Peyer's patch (tissue), 4 donors: Measurements from ENCODE around the gene UBE2M. TPM values are rescaled to one million over a fixed set of nuclear protein-coding genes. Genes with fewer than 3 reads are reported as not detected.
A peak's percentile ranks its signal among the peaks of the same experiment; 100 is the strongest.

ENCODE experiments used
- DNase-seq, 3 donors: peaks; one replicate each; pipeline ENCODE4 v3.0.0-alpha.2; 2017 to 2019
- H3K27ac ChIP-seq, 4 donors: fragments of 200-600 bp; sonication (generic); one replicate each; pipeline ENCODE4 v1.5.1; 2016 to 2019
- H3K27me3 ChIP-seq, 2 donors: fragments of 200-600 bp; sonication (generic); one replicate each; pipeline ENCODE4 v1.5.1; 2019
- H3K36me3 ChIP-seq, 3 donors: fragments of 200-600 bp; sonication (generic); one replicate each; pipeline ENCODE4 v1.5.1; 2016 to 2019
- H3K4me1 ChIP-seq, 4 donors: fragments of 200-600 bp; sonication (generic); one replicate each; pipeline ENCODE4 v1.5.1; 2016 to 2019
- H3K4me3 ChIP-seq, 4 donors: fragments of 200-600 bp; sonication (generic); 1 replicate in 3 of 4; 2 replicates in 1 of 4; pipeline ENCODE4 v1.5.1; 2016 to 2019; ENCODE audit warnings: mild to moderate bottlenecking in 1 of 4
- H3K9me3 ChIP-seq, 4 donors: fragments of 200-600 bp; sonication (generic); one replicate each; pipeline ENCODE4 v1.5.1; 2016 to 2019; ENCODE audit warnings: mild to moderate bottlenecking in 1 of 4
- POLR2A ChIP-seq, 2 donors: fragments of 450-650 bp; IDR thresholded peaks; one replicate each; pipeline ENCODE4 v1.5.1; 2017; ENCODE audit warnings: antibody characterized with exemption in 2 of 2, mild to moderate bottlenecking in 2 of 2, moderate library complexity in 2 of 2
- total RNA-seq, 4 donors: library from RNA; depleted of rRNA; stranded (reverse); fragments of >200 nt; gene quantifications; one replicate each; pipeline ENCODE4 v1.1.0, GENCODE V29; 2016
- TF ChIP-seq, protein P1 (sequence below), 6 experiments: fragments of 450-650 bp in 4 of 6; fragments of 200-600 bp in 2 of 6; sonication (generic) in 1 of 6; IDR thresholded peaks; one replicate each; pipeline ENCODE4 v1.5.1; 2017 to 2019; ENCODE audit warnings: antibody characterized with exemption in 6 of 6, mild to moderate bottlenecking in 3 of 6, moderate library complexity in 1 of 6

Gene UBE2M
- total RNA-seq, 4 donors from 2014 or later: 10.2 to 37.1 (median 18.5) TPM

DNA sequence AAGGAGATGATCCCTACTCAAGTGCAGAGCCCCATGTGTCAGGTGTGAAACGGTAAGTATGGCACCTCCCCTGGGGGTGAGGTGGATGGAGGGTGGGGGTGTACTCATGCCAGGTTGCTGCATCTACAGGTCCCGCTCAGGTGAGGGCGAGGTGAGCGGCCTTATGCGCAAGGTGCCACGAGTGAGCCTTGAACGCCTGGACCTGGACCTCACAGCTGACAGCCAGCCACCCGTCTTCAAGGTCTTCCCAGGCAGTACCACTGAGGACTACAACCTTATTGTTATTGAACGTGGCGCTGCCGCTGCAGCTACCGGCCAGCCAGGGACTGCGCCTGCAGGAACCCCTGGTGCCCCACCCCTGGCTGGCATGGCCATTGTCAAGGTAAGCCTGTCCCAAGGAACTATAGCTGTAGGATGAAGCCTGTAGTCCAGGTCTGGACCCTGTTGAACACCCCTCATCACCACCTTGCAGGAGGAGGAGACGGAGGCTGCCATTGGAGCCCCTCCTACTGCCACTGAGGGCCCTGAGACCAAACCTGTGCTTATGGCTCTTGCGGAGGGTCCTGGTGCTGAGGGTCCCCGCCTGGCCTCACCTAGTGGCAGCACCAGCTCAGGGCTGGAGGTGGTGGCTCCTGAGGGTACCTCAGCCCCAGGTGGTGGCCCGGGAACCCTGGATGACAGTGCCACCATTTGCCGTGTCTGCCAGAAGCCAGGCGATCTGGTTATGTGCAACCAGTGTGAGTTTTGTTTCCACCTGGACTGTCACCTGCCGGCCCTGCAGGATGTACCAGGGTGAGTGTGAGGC lies 9.3 kb downstream of the UBE2M start:
- no peak for DNase-seq
- Histone ChIP-seq H3K27me3 (no peaks in the 10 kb centered on the region), H3K4me1 (peaks cover 0 to 28% (median 25%) of the 10 kb centered on the region in 4 donors), H3K4me3 (no peak overlapping the region), H3K36me3 (peaks cover 0 to 62% (median 0%) of the 10 kb centered on the region in 3 donors), H3K9me3 (no peaks in the 10 kb centered on the region), H3K27ac (no peak overlapping the region)
- TF ChIP-seq, protein P1, sequence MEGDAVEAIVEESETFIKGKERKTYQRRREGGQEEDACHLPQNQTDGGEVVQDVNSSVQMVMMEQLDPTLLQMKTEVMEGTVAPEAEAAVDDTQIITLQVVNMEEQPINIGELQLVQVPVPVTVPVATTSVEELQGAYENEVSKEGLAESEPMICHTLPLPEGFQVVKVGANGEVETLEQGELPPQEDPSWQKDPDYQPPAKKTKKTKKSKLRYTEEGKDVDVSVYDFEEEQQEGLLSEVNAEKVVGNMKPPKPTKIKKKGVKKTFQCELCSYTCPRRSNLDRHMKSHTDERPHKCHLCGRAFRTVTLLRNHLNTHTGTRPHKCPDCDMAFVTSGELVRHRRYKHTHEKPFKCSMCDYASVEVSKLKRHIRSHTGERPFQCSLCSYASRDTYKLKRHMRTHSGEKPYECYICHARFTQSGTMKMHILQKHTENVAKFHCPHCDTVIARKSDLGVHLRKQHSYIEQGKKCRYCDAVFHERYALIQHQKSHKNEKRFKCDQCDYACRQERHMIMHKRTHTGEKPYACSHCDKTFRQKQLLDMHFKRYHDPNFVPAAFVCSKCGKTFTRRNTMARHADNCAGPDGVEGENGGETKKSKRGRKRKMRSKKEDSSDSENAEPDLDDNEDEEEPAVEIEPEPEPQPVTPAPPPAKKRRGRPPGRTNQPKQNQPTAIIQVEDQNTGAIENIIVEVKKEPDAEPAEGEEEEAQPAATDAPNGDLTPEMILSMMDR (IDR thresholded peaks at IDR 0.05): no peak
- TF ChIP-seq POLR2A (IDR thresholded peaks at IDR 0.05): no peak

DNA sequence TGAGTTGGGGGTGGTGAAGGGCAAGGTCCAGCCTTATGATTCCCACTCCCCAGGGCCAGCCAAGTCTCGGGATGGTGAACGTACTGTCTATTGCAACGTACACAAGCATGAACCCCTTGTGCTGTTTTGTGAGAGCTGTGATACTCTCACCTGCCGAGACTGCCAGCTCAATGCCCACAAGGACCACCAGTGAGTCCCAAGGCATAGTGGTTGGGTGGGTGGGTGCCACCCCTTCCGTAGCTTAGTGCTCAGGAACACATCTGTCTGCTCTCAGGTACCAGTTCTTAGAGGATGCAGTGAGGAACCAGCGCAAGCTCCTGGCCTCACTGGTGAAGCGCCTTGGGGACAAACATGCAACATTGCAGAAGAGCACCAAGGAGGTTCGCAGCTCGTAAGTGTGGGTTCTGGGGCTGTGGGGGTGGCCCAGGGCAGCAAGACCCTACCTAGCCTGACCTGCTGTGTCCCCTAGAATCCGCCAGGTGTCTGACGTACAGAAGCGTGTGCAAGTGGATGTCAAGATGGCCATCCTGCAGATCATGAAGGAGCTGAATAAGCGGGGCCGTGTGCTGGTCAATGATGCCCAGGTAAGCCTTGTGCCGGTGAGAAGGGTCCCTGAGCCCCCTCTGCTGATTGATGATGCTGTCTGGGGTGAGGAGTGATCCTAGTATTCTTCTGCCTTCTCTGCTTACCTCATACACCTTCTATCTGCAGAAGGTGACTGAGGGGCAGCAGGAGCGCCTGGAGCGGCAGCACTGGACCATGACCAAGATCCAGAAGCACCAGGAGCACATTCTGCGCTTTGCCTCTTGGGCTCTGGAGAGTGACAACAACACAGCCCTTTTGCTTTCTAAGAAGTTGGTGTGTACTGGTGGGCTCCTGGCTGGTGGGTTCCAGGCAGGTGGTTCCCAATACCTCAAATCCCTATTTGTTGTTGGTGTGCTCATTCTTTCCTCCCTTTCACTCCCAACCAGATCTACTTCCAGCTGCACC lies 10.8 kb downstream of the UBE2M start:
- Histone ChIP-seq H3K27ac (no peak overlapping the region), H3K4me3 (no peak overlapping the region), H3K9me3 (no peaks in the 10 kb centered on the region), H3K4me1 (peaks cover 0 to 21% (median 18%) of the 10 kb centered on the region in 4 donors), H3K27me3 (no peaks in the 10 kb centered on the region), H3K36me3 (peaks cover 0 to 57% (median 0%) of the 10 kb centered on the region in 3 donors)
- no peak for DNase-seq
- TF ChIP-seq, protein P1 (IDR thresholded peaks at IDR 0.05): no peak
- TF ChIP-seq POLR2A (IDR thresholded peaks at IDR 0.05): no peak

DNA sequence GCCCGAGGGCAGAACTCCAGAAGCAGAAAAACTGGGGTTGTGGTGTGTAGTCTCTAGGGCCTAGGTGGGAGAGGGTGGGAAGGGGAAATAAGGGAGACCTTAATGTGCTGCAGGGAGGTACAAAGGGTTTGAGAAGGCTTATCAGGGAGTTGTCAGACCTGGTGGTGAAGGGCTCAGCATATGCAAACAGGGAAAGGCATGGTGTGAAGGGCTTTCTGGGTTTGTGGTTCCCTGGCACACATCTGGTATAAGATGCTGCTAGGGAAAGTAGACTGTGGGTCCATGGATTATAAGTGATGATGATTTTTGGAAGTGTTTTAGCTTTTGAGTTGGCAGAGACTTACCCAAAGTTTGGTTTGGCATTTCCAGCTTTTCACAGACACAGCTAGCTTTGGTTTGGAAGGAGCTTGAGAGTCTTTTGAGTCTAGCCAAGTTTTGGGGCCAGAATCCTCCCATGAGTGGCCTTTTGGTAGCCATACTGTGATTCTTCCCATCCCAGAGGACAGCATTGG lies 12.3 kb downstream of the UBE2M start:
- peak overlapping the region in 3 of 4 donors; percentile 89 to 99 (median 96) for H3K4me3 ChIP-seq
- peak overlapping the region in 1 of 4 donors; percentile 91 for H3K27ac ChIP-seq
- peaks cover 0 to 42% (median 0%) of the 10 kb centered on the region in 3 donors for H3K36me3 ChIP-seq
- H3K4me1 ChIP-seq: peaks cover 0 to 21% (median 18%) of the 10 kb centered on the region in 4 donors
- H3K9me3 ChIP-seq: no peaks in the 10 kb centered on the region
- DNase-seq: no peak
- H3K27me3 ChIP-seq: no peaks in the 10 kb centered on the region
- TF ChIP-seq POLR2A (IDR thresholded peaks at IDR 0.05): no peak
- TF ChIP-seq, protein P1 (IDR thresholded peaks at IDR 0.05): no peak

DNA sequence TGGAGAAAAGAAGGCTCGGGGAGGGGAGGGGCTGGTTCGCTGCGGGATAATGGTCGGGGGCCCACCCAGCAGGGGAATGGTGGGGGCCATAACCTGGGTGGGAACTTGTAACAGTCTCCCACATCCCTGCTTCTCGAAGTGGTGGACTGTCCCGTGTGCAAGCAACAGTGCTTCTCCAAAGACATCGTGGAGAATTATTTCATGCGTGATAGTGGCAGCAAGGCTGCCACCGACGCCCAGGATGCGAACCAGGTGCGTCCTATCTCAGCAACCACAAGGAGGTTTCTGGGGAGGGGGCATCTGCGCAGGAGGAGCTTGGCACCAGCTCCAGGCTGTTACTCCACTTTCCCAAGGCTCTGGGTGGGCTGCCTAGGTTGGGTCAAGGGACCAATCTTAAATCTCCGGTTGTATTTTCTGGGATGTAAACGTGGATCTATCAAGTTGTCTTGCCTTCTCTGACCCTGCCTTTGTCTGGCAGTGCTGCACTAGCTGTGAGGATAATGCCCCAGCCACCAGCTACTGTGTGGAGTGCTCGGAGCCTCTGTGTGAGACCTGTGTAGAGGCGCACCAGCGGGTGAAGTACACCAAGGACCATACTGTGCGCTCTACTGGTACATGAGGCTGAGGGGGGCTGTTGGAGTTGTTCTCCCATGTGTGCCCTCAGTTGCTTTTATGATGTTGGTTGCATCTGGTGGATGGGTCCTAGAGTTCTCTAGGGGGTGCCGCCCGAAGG lies 13.0 kb downstream of the UBE2M start:
- Histone ChIP-seq H3K27me3 (no peaks in the 10 kb centered on the region), H3K4me1 (peaks cover 0 to 21% (median 18%) of the 10 kb centered on the region in 4 donors), H3K9me3 (no peaks in the 10 kb centered on the region), H3K36me3 (peaks cover 0 to 35% (median 0%) of the 10 kb centered on the region in 3 donors), H3K27ac (peak overlapping the region; percentile 91 to 98 (median 94)), H3K4me3 (peak overlapping the region; percentile 89 to 99 (median 93))
- TF ChIP-seq, protein P1 (IDR thresholded peaks at IDR 0.05): no peak
- TF ChIP-seq POLR2A (IDR thresholded peaks at IDR 0.05): no peak
- DNase-seq: no peak
